COLO668 (cell line): ENCODE data around the gene LAG3.

ENCODE experiments used
- DNase-seq: peaks from one replicate; lab custom pipeline; 2025; ENCODE audit not compliant: unreplicated experiment; lab: John Stamatoyannopoulos, UW

LAG3 gene

GRCh38 chr12:6821591-6822425, 49.5 kb downstream of the LAG3 start, which contains the start of gene GPR162:
TSS of gene GPR162 (plus strand) at chr12:6821821. CDS start at chr12:6823899, 2,078 bp downstream.
- DNase-seq: peak; percentile 13

- no peak for DNase-seq
Measured at GRCh38 chr12:6822426-6823135, 50.3 kb downstream of the LAG3 start.

DNA sequence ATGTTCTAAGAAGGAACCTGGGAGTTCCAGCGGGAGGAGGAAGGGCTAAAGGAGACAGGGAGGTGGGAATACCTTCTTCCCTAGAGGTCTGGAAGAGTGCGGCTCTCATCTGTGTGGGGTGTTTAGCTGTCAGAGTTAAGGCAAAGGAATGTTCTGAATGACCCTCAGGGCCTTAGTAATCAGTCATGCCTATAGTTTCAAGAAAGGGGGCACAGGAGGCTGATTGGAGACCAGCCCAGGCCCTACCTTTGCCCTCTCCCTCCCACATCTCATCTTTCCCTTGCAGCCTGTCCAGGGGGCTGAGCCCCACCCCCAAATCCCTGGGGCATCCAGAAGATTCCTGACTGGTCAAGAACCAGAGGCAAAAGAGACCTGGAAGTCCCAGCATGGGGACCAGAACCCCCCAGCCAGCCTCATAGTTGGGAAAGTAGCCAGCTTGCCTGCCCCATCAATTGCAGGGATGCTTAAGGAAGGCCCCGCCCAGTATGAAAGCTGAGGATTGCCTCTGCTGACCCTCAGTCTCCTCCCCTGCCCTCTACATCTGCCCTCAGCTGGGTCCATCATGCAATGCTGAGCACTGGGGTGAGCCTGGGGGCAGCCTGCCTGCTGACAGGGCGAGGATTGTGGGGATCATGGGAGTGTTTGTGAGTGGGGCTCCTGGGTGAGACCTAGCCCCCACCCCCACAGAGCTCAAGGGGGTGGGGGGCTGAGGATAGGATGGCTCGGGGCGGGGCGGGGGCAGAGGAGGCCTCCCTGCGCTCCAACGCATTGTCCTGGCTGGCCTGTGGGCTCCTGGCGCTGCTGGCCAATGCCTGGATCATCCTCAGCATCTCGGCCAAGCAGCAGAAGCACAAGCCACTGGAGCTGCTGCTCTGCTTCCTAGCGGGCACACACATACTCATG, 51.1 kb downstream of the LAG3 start:
- DNase-seq: no peak

DNA sequence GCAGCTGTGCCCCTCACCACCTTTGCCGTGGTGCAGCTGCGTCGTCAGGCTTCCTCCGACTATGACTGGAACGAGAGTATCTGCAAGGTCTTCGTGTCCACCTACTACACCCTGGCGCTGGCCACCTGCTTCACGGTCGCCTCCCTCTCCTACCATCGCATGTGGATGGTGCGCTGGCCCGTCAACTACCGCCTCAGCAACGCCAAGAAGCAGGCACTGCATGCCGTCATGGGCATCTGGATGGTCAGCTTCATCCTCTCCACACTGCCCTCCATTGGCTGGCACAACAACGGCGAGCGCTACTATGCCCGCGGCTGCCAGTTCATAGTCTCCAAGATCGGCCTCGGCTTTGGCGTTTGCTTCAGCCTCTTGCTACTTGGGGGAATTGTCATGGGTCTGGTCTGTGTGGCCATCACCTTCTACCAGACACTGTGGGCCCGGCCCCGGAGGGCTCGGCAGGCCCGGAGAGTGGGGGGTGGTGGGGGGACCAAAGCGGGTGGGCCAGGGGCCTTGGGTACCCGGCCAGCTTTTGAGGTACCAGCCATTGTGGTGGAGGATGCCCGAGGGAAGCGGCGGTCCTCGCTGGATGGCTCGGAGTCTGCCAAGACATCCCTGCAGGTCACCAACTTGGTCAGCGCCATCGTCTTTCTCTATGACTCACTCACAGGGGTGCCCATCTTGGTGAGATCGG, 51.9 kb downstream of the LAG3 start:
- DNase-seq: no peak

- DNase-seq: no peak
Measured at GRCh38 chr12:6824901-6825381, 52.6 kb downstream of the LAG3 start.

- DNase-seq: peak; percentile 56
Measured at GRCh38 chr12:6825398-6826124, 53.2 kb downstream of the LAG3 start.

DNA sequence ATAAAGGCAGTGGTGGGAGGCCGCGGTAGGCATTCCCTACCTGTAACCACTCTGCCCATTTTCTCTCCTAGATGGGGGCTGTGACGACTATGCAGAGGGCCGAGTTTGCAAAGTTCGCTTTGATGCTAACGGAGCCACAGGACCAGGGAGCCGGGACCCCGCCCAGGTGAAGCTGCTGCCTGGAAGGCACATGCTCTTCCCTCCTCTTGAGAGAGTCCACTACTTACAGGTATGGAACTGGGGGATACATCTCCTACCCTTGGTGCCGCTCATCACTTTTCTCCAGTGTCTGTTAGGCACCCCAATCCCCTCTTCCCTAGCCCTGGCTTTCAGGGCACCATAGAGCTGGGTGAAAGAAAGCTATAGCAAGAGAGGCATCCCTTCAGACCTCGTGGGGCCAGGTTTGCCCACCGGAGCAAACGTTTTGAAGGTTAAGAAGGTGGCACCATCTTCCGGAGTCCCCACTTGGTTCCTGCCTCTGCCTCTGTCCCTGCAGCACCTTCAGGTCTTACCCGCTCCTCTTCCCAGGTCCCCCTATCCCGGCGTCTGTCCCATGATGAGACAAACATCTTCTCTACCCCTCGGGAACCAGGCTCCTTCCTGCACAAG, 53.9 kb downstream of the LAG3 start:
- no peak for DNase-seq

DNA sequence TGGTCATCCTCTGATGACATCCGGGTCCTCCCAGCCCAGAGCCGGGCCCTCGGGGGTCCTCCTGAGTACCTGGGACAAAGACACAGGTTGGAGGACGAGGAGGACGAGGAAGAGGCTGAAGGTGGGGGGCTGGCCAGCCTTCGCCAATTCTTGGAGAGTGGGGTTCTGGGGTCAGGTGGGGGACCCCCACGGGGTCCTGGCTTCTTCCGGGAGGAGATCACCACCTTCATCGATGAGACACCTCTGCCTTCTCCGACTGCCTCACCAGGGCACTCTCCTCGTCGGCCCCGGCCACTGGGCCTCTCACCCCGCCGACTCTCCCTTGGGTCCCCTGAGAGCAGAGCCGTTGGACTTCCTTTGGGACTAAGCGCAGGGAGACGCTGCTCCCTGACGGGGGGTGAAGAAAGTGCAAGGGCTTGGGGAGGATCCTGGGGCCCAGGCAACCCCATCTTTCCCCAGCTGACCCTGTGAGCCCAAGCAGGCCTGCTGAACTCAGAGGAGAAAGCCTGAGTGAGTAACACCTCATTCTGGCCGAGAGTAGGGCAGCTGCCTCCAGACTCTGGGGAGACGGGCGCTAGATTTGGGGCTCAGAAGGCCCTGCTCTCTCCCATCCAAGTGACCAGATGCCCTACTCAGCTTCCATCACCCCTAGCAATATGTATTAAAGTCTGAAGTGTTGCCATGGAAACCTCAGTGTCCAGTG, 54.6 kb downstream of the LAG3 start:
- DNase-seq: no peak

GRCh38 chr12:6827437-6827911, 55.2 kb downstream of the LAG3 start:
- DNase-seq: peak; percentile 30
